Breast epithelium (tissue), 3 donors: Measurements from ENCODE around the gene TYW5.

Experiments used
- CTCF ChIP-seq, 3 donors: fragments of 450-650 bp; IDR thresholded peaks; one replicate each; pipeline ENCODE4 v1.5.1; 2016 to 2017; ENCODE audit warnings: antibody characterized with exemption in 3 of 3, mild to moderate bottlenecking in 3 of 3, moderate library complexity in 3 of 3
- POLR2A ChIP-seq: fragments of 450-650 bp; IDR thresholded peaks from one replicate; pipeline ENCODE4 v1.6.1; 2016; ENCODE audit warnings: antibody characterized with exemption, mild to moderate bottlenecking, moderate library complexity

- TF ChIP-seq CTCF (IDR thresholded peaks at IDR 0.05) (no peak), POLR2A (no peak)
Observed at GRCh38 chr2:199914372-199914958, 40.8 kb downstream of the TYW5 start.
